Left ventricle myocardium inferior (tissue), 1 donor: ENCODE data around the gene EDRF1. TPM values are rescaled to one million over a fixed set of nuclear protein-coding genes. Genes with fewer than 3 reads are reported as not detected.

Experiments
- DNase-seq: peaks from one replicate; pipeline ENCODE4 v3.0.0-alpha.2; 2020
- H3K27ac ChIP-seq: fragments of 200-600 bp; replicated peaks from 2 replicates; pipeline ENCODE4 v1.8.0; 2021
- H3K27me3 ChIP-seq: fragments of 200-600 bp; 2 replicates; pipeline ENCODE4 v1.8.0; 2021; ENCODE audit warnings: low read depth
- H3K36me3 ChIP-seq: fragments of 200-600 bp; 2 replicates; pipeline ENCODE4 v1.8.0; 2021
- H3K4me1 ChIP-seq: fragments of 200-600 bp; 2 replicates; pipeline ENCODE4 v1.8.0; 2021
- H3K4me3 ChIP-seq: fragments of 200-600 bp; 2 replicates; pipeline ENCODE4 v1.8.0; 2021; ENCODE audit warnings: mild to moderate bottlenecking, moderate library complexity
- H3K9me3 ChIP-seq: fragments of 200-600 bp; replicated peaks from 2 replicates; pipeline ENCODE4 v1.8.0; 2021
- intact Hi-C: fragments of 100-400 bp; cut with micrococcal nuclease; formaldehyde crosslinking; loops from one replicate; pipeline ENCODE4 v1.11.0; 2022
- total RNA-seq: library from RNA; stranded (reverse); fragmentation: NEBNext Ultra II Directional; extraction: Animal tissue kit (Norgen Biotek cat#: 25700); gene quantifications from one replicate; pipeline ENCODE4 v1.2.1, GENCODE V29; 2021
- TF ChIP-seq, protein P1 (sequence below): fragments of 200-600 bp; IDR thresholded peaks from 2 replicates; pipeline ENCODE4 v1.8.0; 2021; ENCODE audit warnings: antibody characterized with exemption, mild to moderate bottlenecking, borderline replicate concordance
- donor health status: DM: no; HTN: yes; CAD: no; lungs with severe emphysema.

The EDRF1 gene
- total RNA-seq, 1 donor from 2014 or later = 11.5 TPM

- no peak for DNase-seq
- no peaks in the 10 kb centered on the region for H3K9me3 ChIP-seq
- TF ChIP-seq, protein P1, sequence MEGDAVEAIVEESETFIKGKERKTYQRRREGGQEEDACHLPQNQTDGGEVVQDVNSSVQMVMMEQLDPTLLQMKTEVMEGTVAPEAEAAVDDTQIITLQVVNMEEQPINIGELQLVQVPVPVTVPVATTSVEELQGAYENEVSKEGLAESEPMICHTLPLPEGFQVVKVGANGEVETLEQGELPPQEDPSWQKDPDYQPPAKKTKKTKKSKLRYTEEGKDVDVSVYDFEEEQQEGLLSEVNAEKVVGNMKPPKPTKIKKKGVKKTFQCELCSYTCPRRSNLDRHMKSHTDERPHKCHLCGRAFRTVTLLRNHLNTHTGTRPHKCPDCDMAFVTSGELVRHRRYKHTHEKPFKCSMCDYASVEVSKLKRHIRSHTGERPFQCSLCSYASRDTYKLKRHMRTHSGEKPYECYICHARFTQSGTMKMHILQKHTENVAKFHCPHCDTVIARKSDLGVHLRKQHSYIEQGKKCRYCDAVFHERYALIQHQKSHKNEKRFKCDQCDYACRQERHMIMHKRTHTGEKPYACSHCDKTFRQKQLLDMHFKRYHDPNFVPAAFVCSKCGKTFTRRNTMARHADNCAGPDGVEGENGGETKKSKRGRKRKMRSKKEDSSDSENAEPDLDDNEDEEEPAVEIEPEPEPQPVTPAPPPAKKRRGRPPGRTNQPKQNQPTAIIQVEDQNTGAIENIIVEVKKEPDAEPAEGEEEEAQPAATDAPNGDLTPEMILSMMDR = no peak
- no peak overlapping the region for H3K27ac ChIP-seq
- H3K27me3 ChIP-seq = no peaks in the 10 kb centered on the region
- H3K4me1 ChIP-seq = peaks cover 24% of the 10 kb centered on the region
- intact Hi-C loops = loop anchor here (10.0 kb wide), 1 partner anchor 101 kb away; no protein-coding TSS in a partner anchor
- H3K4me3 ChIP-seq = no peak overlapping the region
- H3K36me3 ChIP-seq = peaks cover 100% of the 10 kb centered on the region
Measured at GRCh38 chr10:125734148-125734547, 14.6 kb downstream of the EDRF1 start.

DNA sequence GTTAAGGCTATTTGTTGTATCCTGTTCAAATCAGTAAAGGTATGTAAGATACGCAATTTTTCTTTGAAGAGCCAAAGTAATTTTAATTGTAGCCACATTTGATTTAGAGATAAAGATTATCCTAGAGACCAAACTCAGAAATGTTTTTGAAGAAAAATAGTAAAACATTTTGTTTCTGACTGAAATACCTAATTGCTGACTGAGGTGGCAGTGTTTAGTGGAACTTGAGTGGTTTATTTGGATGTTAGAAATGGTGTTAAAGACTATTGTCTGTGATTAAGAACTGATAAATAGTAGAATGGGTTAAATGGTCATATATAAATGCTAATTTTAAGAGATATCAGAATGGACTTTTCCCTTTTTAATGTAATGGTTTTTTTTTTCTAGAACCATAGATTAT lies 15.3 kb downstream of the EDRF1 start:
- Histone ChIP-seq H3K4me3 (no peak overlapping the region), H3K27me3 (no peaks in the 10 kb centered on the region), H3K9me3 (no peaks in the 10 kb centered on the region), H3K27ac (no peak overlapping the region), H3K36me3 (peaks cover 100% of the 10 kb centered on the region), H3K4me1 (peaks cover 17% of the 10 kb centered on the region)
- TF ChIP-seq, protein P1 = no peak
- intact Hi-C loops = loop anchor here (10.0 kb wide), 1 partner anchor 100 kb away; no protein-coding TSS in a partner anchor
- DNase-seq = no peak

DNA sequence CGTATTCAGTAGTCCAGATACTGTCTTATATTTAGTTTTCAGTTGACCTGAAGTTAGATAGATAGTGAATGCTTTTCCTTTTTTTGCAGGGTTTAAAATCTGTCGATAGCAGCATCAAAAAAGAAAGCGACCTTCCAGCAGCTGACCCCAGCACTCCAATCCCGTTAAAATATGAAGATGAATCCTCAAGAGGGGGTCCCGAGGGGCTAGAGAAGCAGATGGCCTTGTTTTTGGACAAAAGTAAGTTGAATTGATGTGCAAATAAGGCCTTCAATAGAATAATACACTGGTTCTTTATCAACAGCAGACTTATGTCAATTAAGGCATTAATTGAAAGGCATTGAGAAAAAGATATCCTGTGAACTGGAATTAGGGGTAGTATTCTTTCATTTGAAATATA lies 18.7 kb downstream of the EDRF1 start:
- TF ChIP-seq, protein P1 = no peak
- H3K27me3 ChIP-seq = no peaks in the 10 kb centered on the region
- H3K36me3 ChIP-seq = peaks cover 100% of the 10 kb centered on the region
- no peaks in the 10 kb centered on the region for H3K9me3 ChIP-seq
- DNase-seq = no peak
- no peaks in the 10 kb centered on the region for H3K4me1 ChIP-seq
- H3K27ac ChIP-seq = no peak overlapping the region
- intact Hi-C loops = loop anchor here (10.0 kb wide), 1 partner anchor 97 kb away; no protein-coding TSS in a partner anchor
- H3K4me3 ChIP-seq = no peak overlapping the region

DNA sequence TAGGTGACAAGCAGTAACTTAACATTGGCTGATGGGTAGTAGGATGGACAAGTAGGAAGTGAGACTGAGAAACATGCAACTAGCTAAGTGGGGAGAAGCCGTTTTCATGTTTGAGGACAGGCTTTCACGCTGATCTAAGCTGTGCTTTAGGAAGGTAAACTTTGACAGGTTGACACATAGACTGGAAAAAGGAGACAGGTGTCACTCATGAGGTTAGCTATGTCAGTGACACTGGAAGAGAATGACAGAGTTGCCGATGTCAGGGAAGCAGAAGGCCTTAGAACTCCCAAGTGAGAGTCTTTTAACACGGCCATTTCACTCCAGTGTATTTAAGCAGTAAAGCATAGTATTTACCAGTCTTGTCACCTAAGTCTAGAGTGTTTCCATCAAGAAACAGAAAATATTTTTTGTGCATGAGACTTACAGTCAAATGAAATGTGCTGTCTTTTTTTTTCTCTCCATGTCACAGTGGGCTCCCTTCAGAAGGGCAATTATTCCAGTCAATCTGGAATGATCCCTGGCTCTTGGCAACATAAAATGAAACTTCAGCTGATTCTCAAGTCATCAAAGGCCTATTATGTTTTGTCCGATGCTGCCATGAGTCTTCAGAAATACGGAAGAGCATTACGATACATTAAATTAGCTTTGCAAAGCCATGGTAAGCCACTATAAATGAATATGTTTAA lies 20.6 kb downstream of the EDRF1 start:
- DNase-seq = no peak
- Histone ChIP-seq H3K4me3 (no peak overlapping the region), H3K27me3 (no peaks in the 10 kb centered on the region), H3K4me1 (no peaks in the 10 kb centered on the region), H3K36me3 (peaks cover 100% of the 10 kb centered on the region), H3K27ac (no peak overlapping the region), H3K9me3 (no peaks in the 10 kb centered on the region)
- intact Hi-C loops = loop anchor here (10.0 kb wide), 1 partner anchor 95 kb away; no protein-coding TSS in a partner anchor
- TF ChIP-seq, protein P1 = no peak

- Histone ChIP-seq H3K4me1 (no peaks in the 10 kb centered on the region), H3K27ac (no peak overlapping the region), H3K9me3 (peaks cover 5% of the 10 kb centered on the region), H3K27me3 (no peaks in the 10 kb centered on the region), H3K36me3 (peaks cover 100% of the 10 kb centered on the region), H3K4me3 (no peak overlapping the region)
- intact Hi-C loops = no loop called here
- DNase-seq = no peak
- TF ChIP-seq, protein P1 = no peak
Measured at GRCh38 chr10:125742465-125742864, 23.0 kb downstream of the EDRF1 start.
